Fibroblast of lung (primary cell): Measurements from ENCODE around the gene ZFR2. TPM values are rescaled to one million over a fixed set of nuclear protein-coding genes. Genes with fewer than 3 reads are reported as not detected.

Source experiments
- DNase-seq, 2 donors: peaks; one replicate each; pipeline versions ENCODE4 v3.0.0 to v3.0.0-alpha.2; 2010; ENCODE audit warnings: low read depth in 2 of 2
- H2AFZ ChIP-seq: 2 replicates; pipeline ENCODE4 v1.5.1; 2012; ENCODE audit warnings: low read length, control low read depth, inconsistent platforms
- H3K27ac ChIP-seq: 2 replicates; pipeline ENCODE4 v1.5.1; 2011; ENCODE audit warnings: low read length, control low read depth; ENCODE audit not compliant: insufficient read depth
- H3K27me3 ChIP-seq: 2 replicates; pipeline ENCODE4 v1.5.1; 2011; ENCODE audit warnings: mild to moderate bottlenecking, low read length; ENCODE audit not compliant: control insufficient read depth, insufficient read depth
- H3K36me3 ChIP-seq: 2 replicates; pipeline ENCODE4 v1.5.1; 2011; ENCODE audit warnings: low read length; ENCODE audit not compliant: control insufficient read depth, insufficient read depth
- H3K4me1 ChIP-seq: 2 replicates; pipeline ENCODE4 v1.5.1; 2011; ENCODE audit warnings: low read length; ENCODE audit not compliant: control insufficient read depth, insufficient read depth; ENCODE audit errors: extremely low read depth
- H3K4me2 ChIP-seq: 2 replicates; pipeline ENCODE4 v1.5.1; 2011; ENCODE audit warnings: low read length, control low read depth; ENCODE audit not compliant: insufficient read depth; ENCODE audit errors: extremely low read depth
- H3K4me3 ChIP-seq, 4 experiments: fragments of 200-600 bp in 1 of 4; sonication (generic) in 1 of 4; replicated peaks in 1 of 4; 2 replicates each; pipeline ENCODE4 v1.5.1; 2011 to 2016; ENCODE audit warnings: low read length in 4 of 4, low read depth in 3 of 4, mild to moderate bottlenecking in 3 of 4, control low read depth in 2 of 4, inconsistent platforms in 1 of 4, mixed read lengths in 1 of 4; ENCODE audit not compliant: insufficient read depth in 1 of 4; ENCODE audit errors: control extremely low read depth in 1 of 4
- H3K79me2 ChIP-seq: 2 replicates; pipeline ENCODE4 v1.5.1; 2012; ENCODE audit warnings: mild to moderate bottlenecking, low read length, inconsistent platforms; ENCODE audit not compliant: control insufficient read depth, insufficient read depth
- H3K9ac ChIP-seq: 2 replicates; pipeline ENCODE4 v1.5.1; 2011; ENCODE audit warnings: mild to moderate bottlenecking, low read length, control low read depth; ENCODE audit not compliant: insufficient read depth
- H3K9me3 ChIP-seq: 2 replicates; pipeline ENCODE4 v1.5.1; 2012; ENCODE audit warnings: low read depth, low read length; ENCODE audit not compliant: control insufficient read depth, insufficient read depth
- H4K20me1 ChIP-seq: 2 replicates; pipeline ENCODE4 v1.5.1; 2011; ENCODE audit warnings: low read length; ENCODE audit not compliant: control insufficient read depth, insufficient read depth; ENCODE audit errors: extremely low read depth
- CTCF ChIP-seq, 2 donors: IDR thresholded peaks in 1 of 2; conservative IDR thresholded peaks in 1 of 2; 1 replicate in 1 of 2; 2 replicates in 1 of 2; pipeline ENCODE4 v1.5.1; 2011 to 2012; ENCODE audit warnings: low read length in 2 of 2, control low read depth in 1 of 2, inconsistent platforms in 1 of 2, low read depth in 1 of 2, mild to moderate bottlenecking in 1 of 2
- EZH2 ChIP-seq: IDR thresholded peaks from 2 replicates; pipeline ENCODE4 v1.5.1; 2012; ENCODE audit warnings: low read length, control low read depth, mild to moderate bottlenecking; ENCODE audit errors: missing control alignments
- polyA plus RNA-seq, 2 donors: library from polyadenylated mRNA; depleted of rRNA in 1 of 2; stranded (reverse) in 1 of 2; unstranded in 1 of 2; fragments of >200 nt; gene quantifications; 2 replicates each; pipeline ENCODE4 v1.2.1, GENCODE V29; 2011 to 2012; ENCODE audit warnings: missing spikeins in 1 of 2
- total RNA-seq: library from RNA; depleted of rRNA; stranded (reverse); fragments of >200 nt; gene quantifications from 2 replicates; pipeline ENCODE4 v1.2.1, GENCODE V29; 2014

Gene ZFR2
- total and polyA plus RNA-seq, 2 donors (not counting 1 experiment from before 2014, with no cell fraction given), result not detected

- Histone ChIP-seq H3K27ac (no peak overlapping the region), H3K27me3 (no peaks in the 10 kb centered on the region), H4K20me1 (no peaks in the 10 kb centered on the region), H3K9me3 (no peaks in the 10 kb centered on the region), H2AFZ (no peak overlapping the region), H3K9ac (no peak overlapping the region), H3K4me3 (no peak overlapping the region), H3K4me1 (no peaks in the 10 kb centered on the region), H3K36me3 (no peaks in the 10 kb centered on the region), H3K79me2 (no peaks in the 10 kb centered on the region), H3K4me2 (no peak overlapping the region)
- no peak for DNase-seq
- TF ChIP-seq EZH2 (no peak), CTCF (conservative IDR thresholded peaks at IDR 0.05 in 1 of 2, IDR thresholded peaks at IDR 0.05 in 1 of 2; ENCODE audit: low read depth in 1 of 2, low read length in 2 of 2) (no peak)
Observed at GRCh38 chr19:3830621-3831589, 37.9 kb downstream of the ZFR2 start.

GRCh38 chr19:3827306-3827705 lies 41.5 kb downstream of the ZFR2 start:
- TF ChIP-seq CTCF (conservative IDR thresholded peaks at IDR 0.05 in 1 of 2, IDR thresholded peaks at IDR 0.05 in 1 of 2; ENCODE audit: low read depth in 1 of 2, low read length in 2 of 2) (no peak), EZH2 (no peak)
- Histone ChIP-seq H2AFZ (no peak overlapping the region), H3K36me3 (no peaks in the 10 kb centered on the region), H3K9ac (no peak overlapping the region), H3K79me2 (no peaks in the 10 kb centered on the region), H3K9me3 (no peaks in the 10 kb centered on the region), H3K4me1 (no peaks in the 10 kb centered on the region), H4K20me1 (no peaks in the 10 kb centered on the region), H3K27me3 (no peaks in the 10 kb centered on the region), H3K4me2 (no peak overlapping the region), H3K27ac (no peak overlapping the region), H3K4me3 (no peak overlapping the region)
- no peak for DNase-seq

- no peaks in the 10 kb centered on the region for H3K9me3 ChIP-seq
- TF ChIP-seq EZH2 (no peak), CTCF (conservative IDR thresholded peaks at IDR 0.05 in 1 of 2, IDR thresholded peaks at IDR 0.05 in 1 of 2; ENCODE audit: low read depth in 1 of 2, low read length in 2 of 2) (no peak)
- no peak overlapping the region for H3K27ac ChIP-seq
- H3K4me3 ChIP-seq, result no peak overlapping the region
- H3K36me3 ChIP-seq, result no peaks in the 10 kb centered on the region
- H3K4me2 ChIP-seq, result no peak overlapping the region
- H3K4me1 ChIP-seq, result no peaks in the 10 kb centered on the region
- no peaks in the 10 kb centered on the region for H3K79me2 ChIP-seq
- no peak overlapping the region for H3K9ac ChIP-seq
- no peak overlapping the region for H2AFZ ChIP-seq
- no peaks in the 10 kb centered on the region for H4K20me1 ChIP-seq
- no peaks in the 10 kb centered on the region for H3K27me3 ChIP-seq
- DNase-seq, result no peak
Observed at GRCh38 chr19:3826163-3826562, 42.7 kb downstream of the ZFR2 start.
